Measurements from ENCODE around the gene SERPINB4. TPM values are rescaled to one million over a fixed set of nuclear protein-coding genes. Genes with fewer than 3 reads are reported as not detected.

The SERPINB4 gene
- total RNA-seq, 1 donor from 2014 or later, result not detected

- Mint-ChIP-seq H3K4me3 (ENCODE audit: unreplicated experiment) (no peak overlapping the region), H3K27me3 (ENCODE audit: unreplicated experiment) (peaks cover 59% of the 10 kb centered on the region), H3K36me3 (ENCODE audit: unreplicated experiment) (no peaks in the 10 kb centered on the region), H3K4me1 (ENCODE audit: unreplicated experiment) (no peaks in the 10 kb centered on the region), H3K27ac (ENCODE audit: unreplicated experiment) (no peak overlapping the region), H3K9me3 (ENCODE audit: unreplicated experiment) (no peaks in the 10 kb centered on the region)
- DNase-seq (ENCODE audit: extremely low spot score, unreplicated experiment), result no peak
- no peak for TF ChIP-seq CTCF (IDR thresholded peaks at IDR 0.05)
Measured at GRCh38 chr18:63603772-63604171, 40.3 kb downstream of the SERPINB4 start.

- TF ChIP-seq CTCF (IDR thresholded peaks at IDR 0.05), result no peak
- Mint-ChIP-seq H3K4me1 (ENCODE audit: unreplicated experiment) (no peaks in the 10 kb centered on the region), H3K27me3 (ENCODE audit: unreplicated experiment) (peaks cover 64% of the 10 kb centered on the region), H3K27ac (ENCODE audit: unreplicated experiment) (no peak overlapping the region), H3K36me3 (ENCODE audit: unreplicated experiment) (no peaks in the 10 kb centered on the region), H3K4me3 (ENCODE audit: unreplicated experiment) (no peak overlapping the region), H3K9me3 (ENCODE audit: unreplicated experiment) (no peaks in the 10 kb centered on the region)
- DNase-seq (ENCODE audit: extremely low spot score, unreplicated experiment), result no peak
Measured at GRCh38 chr18:63603355-63603754, 40.7 kb downstream of the SERPINB4 start.

- Mint-ChIP-seq H3K4me3 (ENCODE audit: unreplicated experiment) (no peak overlapping the region), H3K4me1 (ENCODE audit: unreplicated experiment) (no peaks in the 10 kb centered on the region), H3K9me3 (ENCODE audit: unreplicated experiment) (no peaks in the 10 kb centered on the region), H3K27ac (ENCODE audit: unreplicated experiment) (no peak overlapping the region), H3K27me3 (ENCODE audit: unreplicated experiment) (peaks cover 47% of the 10 kb centered on the region), H3K36me3 (ENCODE audit: unreplicated experiment) (no peaks in the 10 kb centered on the region)
- DNase-seq (ENCODE audit: extremely low spot score, unreplicated experiment), result no peak
- TF ChIP-seq CTCF (IDR thresholded peaks at IDR 0.05), result no peak
Measured at GRCh38 chr18:63596964-63597363, 47.1 kb downstream of the SERPINB4 start.

- Mint-ChIP-seq H3K4me3 (ENCODE audit: unreplicated experiment) (no peak overlapping the region), H3K27ac (ENCODE audit: unreplicated experiment) (no peak overlapping the region), H3K36me3 (ENCODE audit: unreplicated experiment) (no peaks in the 10 kb centered on the region), H3K4me1 (ENCODE audit: unreplicated experiment) (no peaks in the 10 kb centered on the region), H3K9me3 (ENCODE audit: unreplicated experiment) (no peaks in the 10 kb centered on the region), H3K27me3 (ENCODE audit: unreplicated experiment) (peaks cover 33% of the 10 kb centered on the region)
- TF ChIP-seq CTCF (IDR thresholded peaks at IDR 0.05), result no peak
- no peak for DNase-seq (ENCODE audit: extremely low spot score, unreplicated experiment)
Measured at GRCh38 chr18:63592471-63592870, 51.6 kb downstream of the SERPINB4 start.

GRCh38 chr18:63591725-63592124 lies 52.3 kb downstream of the SERPINB4 start:
- no peaks in the 10 kb centered on the region for H3K9me3 Mint-ChIP-seq (ENCODE audit: unreplicated experiment)
- no peaks in the 10 kb centered on the region for H3K4me1 Mint-ChIP-seq (ENCODE audit: unreplicated experiment)
- TF ChIP-seq CTCF (IDR thresholded peaks at IDR 0.05), result no peak
- H3K4me3 Mint-ChIP-seq (ENCODE audit: unreplicated experiment), result no peak overlapping the region
- DNase-seq (ENCODE audit: extremely low spot score, unreplicated experiment), result no peak
- no peaks in the 10 kb centered on the region for H3K36me3 Mint-ChIP-seq (ENCODE audit: unreplicated experiment)
- H3K27ac Mint-ChIP-seq (ENCODE audit: unreplicated experiment), result no peak overlapping the region
- peaks cover 35% of the 10 kb centered on the region for H3K27me3 Mint-ChIP-seq (ENCODE audit: unreplicated experiment)
